HG03159 (cell line): ENCODE results near the gene LDLRAD3.

ENCODE experiments used
- ATAC-seq: cut with Tn5 transposase; IDR thresholded peaks from one replicate; pipeline ENCODE4 v1.9.1; 2021; ENCODE audit warnings: mild to moderate bottlenecking, moderate library complexity; ENCODE audit not compliant: unreplicated experiment

LDLRAD3 gene

GRCh38 chr11:36071917-36072500 lies 128.1 kb downstream of the LDLRAD3 start:
- no peak for ATAC-seq

GRCh38 chr11:36073411-36074203 lies 129.7 kb downstream of the LDLRAD3 start:
- ATAC-seq: no peak

DNA sequence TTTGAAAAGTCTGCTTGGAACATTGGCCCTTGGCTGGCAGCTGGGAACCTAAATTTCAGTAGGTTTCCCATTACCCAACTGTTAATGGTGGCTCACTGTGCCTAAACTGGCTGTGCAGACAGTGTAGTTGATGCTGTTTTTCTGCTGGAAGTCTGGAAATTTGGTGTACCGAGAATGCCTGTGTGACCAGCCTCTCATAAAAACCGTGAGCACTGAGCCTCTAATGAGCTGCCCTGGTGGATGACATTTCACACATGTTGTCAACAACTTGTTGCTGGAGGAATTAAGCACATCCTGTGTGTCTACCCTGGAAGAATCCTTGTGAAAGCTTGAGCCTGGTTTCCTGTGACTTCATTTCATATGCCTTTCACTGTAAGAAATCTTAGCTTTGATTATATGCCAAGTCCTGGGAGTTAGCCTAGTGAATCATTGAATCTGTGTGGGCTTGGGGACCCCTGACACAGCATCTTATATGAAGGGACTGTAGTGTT lies 131.1 kb downstream of the LDLRAD3 start:
- ATAC-seq: no peak

GRCh38 chr11:36077368-36077767 lies 133.5 kb downstream of the LDLRAD3 start:
- ATAC-seq: no peak

GRCh38 chr11:36077886-36078685 lies 134.2 kb downstream of the LDLRAD3 start:
- no peak for ATAC-seq

DNA sequence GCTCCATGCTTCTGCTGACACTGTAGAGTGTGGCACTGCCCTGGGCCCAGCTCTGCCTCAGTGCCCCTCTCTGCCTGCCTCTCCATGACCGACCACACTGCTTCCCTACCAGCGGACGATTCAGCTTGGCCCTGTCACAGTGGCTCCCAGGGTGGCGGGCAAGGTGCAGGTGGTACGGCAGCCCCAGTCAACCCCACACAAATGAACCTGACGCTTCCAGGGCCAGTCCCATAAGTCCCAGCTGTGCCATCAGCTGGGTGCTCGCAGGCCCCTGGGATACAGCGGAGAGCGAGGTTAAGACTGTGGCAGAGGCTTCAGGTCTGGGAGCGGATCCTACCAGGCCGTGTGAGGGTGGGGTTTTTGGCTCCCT lies 134.8 kb downstream of the LDLRAD3 start:
- ATAC-seq: no peak

DNA sequence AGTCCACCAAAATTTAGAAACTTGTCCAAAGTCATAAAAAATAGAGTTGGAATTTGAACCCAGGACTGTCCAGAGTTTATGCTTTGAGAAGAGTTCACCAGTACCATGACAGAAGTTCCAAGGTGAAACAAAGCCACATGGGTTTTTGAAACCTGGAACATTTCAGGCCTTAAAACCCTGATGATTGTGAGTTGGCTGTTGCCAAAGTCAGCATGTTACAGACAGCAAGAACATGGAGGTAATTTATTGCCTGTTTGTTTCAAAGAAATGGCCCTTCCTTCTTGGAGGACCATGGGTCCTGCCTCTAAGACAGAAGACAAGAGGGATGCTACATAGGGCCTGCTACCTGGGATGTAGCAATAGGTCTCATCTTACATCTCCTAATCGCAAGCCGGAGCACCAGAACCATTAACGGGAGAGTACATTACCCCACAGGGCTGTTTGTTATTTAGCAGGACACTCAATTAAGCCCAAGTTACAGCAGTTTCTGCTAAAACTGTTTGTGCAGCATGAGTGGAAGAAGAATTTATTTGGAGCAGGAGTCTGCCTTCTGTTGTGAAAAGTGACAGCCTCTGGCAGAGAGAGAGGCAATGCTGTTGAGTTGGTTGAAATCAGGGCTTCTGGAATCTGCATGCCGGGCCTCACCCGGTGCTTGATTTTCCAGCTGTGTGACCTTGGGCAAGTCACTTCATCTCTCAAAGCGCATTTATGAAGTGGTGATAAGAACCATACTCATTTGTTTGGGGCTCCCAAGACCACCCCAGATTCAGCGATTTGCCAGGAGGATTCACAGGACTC lies 136.2 kb downstream of the LDLRAD3 start:
- no peak for ATAC-seq

DNA sequence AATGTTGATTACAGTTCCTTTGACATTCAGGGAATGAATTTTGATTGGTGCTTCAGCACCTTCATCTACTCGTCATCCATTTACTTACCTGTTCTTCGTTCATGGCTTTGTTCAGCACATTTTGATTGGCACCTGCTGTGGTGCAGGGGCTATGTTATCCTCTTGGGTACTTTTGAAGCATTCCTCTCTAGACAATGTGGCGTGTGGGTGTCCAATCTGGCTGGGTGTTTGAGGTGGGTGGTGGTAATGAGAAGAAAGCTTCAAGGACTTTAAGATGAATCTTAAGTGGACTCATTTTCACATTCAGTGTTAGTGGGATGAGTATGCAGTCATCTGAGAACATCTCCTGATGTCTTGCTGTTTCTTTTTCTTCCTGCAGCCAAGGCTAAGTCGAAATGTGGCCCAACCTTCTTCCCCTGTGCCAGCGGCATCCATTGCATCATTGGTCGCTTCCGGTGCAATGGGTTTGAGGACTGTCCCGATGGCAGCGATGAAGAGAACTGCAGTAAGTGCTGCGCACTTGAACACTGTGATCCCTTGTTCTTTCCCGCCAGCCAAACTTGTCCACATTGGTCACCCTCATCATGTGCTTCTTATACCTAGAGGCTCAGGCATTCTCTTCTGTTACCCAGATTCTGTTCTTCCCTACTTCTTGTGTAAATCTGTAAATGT lies 137.5 kb downstream of the LDLRAD3 start:
- no peak for ATAC-seq

DNA sequence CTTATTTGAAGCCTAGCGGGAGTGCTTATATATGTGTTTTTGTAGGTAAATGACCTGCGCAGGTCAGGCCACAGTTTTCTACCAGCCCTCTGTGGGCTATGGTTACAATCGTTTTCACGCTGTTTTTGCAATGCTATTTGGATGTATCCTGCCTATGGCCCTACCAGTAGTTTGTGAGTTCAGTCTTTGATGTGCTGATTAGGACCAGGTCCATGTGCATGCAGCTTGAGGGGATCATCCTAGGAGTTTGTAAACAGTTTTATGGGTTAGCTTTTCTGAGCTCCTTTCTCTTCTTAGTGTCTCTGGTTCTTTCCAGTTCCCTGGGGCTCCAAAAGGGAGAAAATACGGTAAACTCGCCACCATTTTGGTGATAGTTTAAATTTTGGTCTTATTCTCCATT lies 142.5 kb downstream of the LDLRAD3 start:
- no peak for ATAC-seq

DNA sequence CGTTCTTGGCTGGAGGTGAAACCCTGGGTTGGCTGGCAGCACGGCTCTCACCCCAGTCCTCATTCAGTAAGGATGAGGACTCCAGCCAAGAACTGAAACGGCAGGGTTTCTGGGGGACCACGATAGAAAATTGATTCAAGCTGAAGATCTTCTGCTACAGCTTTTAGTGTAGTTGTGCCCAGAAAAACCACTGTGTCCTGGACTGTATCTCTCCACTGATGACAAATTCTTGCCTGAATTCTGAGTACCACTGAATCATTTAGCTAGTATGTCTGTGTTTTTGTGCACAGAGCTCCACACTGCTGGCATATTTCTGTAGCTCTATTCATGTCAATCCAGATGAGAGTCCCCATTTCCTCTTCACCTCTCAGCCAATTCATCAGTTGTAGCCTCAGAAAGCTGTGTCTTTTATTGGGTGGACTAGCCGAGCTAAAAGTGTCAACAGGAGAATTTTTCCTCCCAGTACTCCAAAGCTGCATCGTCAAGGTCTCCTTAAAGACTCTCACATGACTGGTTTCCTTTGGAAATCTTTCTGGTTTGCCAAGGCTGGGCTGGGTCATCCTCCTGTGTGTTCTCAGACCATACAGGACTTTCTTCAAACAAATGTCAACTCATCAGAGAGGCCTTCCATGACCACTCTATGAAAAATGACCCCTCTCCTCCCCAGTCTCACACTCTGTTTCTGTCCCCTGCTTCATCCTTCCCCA lies 144.6 kb downstream of the LDLRAD3 start:
- no peak for ATAC-seq

DNA sequence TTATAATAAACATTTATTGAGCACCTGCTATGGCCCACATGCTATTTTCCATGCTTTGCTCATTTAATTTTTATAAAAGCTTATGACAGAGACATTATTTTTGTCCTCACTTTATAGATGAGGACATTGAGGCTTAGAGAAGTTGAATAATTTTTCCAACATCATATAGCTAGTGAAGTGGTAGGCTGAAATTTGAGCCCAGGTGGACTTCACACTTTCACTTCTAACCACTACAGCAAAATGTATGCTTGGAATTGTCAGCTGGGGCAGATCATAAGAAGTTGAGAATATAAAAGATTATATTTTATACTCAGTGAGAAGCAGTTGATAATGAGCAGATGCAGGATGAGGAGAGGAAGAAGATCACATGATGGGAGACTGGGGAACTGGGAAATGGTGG lies 146.1 kb downstream of the LDLRAD3 start:
- no peak for ATAC-seq

- ATAC-seq: no peak
Observed at GRCh38 chr11:36090356-36091109, 146.7 kb downstream of the LDLRAD3 start.

DNA sequence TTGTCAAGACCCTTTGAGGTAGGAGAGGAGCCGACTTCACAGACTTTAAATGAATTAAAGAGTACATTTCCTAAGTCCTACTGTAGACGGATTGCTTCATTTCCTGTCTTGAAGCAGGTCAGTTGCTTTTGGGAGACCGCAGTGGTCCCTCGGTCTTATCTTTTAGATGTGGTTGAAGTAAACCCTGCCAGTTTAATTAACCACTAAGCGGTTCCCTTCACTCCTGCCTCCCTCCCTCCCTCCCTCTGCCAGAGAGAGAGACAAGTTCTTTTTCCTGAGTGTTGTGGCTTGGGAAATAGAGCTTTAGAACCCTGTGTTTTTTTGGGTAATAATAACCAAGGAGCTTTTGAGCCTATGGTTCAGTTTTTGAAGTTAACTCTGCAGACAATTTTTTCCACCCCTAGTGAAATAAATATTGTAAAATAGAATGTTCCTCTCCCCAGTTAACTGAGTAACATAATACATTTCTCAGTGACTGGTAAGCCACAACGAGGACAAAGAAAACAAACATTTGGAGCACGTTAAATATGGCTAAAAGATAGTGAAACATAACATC lies 147.5 kb downstream of the LDLRAD3 start:
- ATAC-seq: no peak

DNA sequence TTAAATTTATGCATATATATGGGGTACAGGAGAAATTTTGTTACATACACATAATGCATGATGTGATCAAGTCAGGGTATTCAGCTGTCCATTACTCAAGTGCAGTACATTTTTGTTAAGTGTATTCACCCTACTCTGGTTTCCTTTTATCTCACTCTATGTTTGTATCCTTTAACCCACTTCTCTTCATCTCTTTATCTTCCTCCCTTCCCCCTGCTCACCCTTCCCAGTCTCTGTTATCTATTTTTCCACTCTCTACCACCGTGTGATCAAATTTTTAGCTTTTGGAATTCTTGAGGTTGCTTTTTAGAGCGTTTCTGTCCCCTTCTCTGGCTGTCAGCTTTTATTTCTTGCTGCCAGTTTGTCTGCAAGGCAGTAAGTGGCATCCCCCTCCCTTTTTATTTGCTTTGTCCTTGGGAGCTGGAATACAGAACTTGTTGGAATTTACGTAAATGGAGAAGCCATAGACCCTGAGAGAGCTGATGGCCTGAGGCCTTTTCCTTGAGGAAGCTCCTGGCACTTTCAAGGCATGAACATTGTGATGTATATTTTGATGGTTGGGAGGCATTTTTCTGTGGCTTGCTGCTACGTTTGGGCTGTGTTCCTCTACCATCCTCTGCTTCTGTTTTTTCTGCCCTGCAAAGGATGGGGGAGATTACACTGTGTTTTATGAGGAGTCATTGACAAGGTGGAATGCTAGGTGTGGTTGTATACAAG lies 148.6 kb downstream of the LDLRAD3 start:
- ATAC-seq: no peak

DNA sequence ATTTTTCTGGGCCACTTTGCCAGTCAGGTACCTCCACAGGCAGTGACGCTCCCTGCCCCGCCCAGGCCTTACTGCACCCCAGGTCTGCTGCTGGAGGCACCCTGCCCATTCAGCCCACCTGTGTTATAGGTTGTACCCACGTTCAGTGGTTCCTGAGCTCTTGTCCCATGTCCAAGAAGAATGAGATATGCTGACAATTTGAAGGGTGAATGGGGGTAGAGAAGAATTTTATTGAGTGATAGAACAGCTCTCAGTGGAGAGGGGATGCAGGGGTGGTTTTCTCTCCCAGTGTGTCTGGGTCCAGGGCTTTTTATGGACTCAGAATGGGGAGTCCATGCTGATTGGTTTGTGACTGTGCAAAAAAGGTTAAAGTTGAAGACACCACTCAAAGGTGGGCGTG lies 149.7 kb downstream of the LDLRAD3 start:
- ATAC-seq: no peak

- ATAC-seq: no peak
Observed at GRCh38 chr11:36094164-36094563, 150.3 kb downstream of the LDLRAD3 start.

DNA sequence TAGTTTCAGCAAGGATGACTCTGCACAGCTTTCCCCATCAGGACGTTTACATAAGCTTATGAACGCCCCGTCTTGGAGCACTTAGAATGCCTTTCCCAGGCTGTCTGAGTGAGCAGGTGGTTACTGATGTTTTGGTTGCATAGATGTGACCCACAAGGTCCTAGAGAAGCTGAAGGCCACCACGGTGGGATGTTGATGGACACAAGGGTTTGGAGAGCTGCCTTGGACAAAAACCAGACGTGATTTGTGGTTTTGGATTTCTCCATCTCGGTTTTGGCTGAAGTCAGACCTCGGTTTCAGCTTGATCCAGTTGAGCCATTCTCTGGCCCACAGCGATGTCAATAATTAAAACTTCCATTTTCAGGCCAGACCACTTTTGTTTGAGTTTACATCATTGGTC lies 151.9 kb downstream of the LDLRAD3 start:
- ATAC-seq: no peak

GRCh38 chr11:36097219-36097650 lies 153.4 kb downstream of the LDLRAD3 start:
- no peak for ATAC-seq
